ENCODE measurements around the gene TNRC18. TPM values are rescaled to one million over a fixed set of nuclear protein-coding genes. Genes with fewer than 3 reads are reported as not detected.
"Not testable (repeated sequence)": the region's sequence is repeated elsewhere in the genome, so short reads cannot be mapped to it uniquely, and the experiment has no call there.

TNRC18 gene
- total and polyA plus RNA-seq, 2 donors (not counting 1 experiment from before 2014, with no cell fraction given) = 17.8 to 75.0 TPM

DNA sequence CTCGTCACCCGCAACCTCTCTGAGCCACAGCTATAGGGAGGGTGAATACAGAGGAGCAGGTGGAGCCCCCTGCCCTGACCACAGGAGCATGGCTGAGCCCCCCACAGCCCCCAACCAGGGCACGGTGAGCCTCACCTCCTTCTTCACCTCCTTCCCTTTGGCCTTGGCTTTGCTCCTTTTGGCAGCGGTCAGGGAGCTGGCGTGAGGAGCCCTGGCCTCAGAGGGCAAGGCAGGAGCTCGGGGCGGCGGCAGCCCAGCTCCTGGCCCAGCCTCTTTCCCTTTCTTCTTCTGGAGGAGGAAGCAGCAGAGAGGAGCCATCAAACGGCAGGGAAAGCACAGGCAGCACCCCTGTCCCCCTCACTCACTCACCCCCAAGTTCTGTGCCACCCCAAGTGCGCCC lies 98.7 kb downstream of the TNRC18 start:
- no peak overlapping the region for H2AFZ ChIP-seq (ENCODE audit: insufficient read depth, low read depth, low read length, poor library complexity, severe bottlenecking)
- H3K27me3 ChIP-seq (replicated peaks in 1 of 4; ENCODE audit: control extremely low read depth in 1 of 4, control insufficient read depth in 3 of 4, insufficient read depth in 4 of 4, low read length in 3 of 4) = no peaks in the 10 kb centered on the region
- ChIA-PET POLR2A (interaction anchor here (0.6 kb wide), 1 partner anchor 799 kb away, joined by 3 read pairs; no protein-coding TSS in a partner anchor), CTCF (no interaction called here)
- TF ChIP-seq, protein P1, sequence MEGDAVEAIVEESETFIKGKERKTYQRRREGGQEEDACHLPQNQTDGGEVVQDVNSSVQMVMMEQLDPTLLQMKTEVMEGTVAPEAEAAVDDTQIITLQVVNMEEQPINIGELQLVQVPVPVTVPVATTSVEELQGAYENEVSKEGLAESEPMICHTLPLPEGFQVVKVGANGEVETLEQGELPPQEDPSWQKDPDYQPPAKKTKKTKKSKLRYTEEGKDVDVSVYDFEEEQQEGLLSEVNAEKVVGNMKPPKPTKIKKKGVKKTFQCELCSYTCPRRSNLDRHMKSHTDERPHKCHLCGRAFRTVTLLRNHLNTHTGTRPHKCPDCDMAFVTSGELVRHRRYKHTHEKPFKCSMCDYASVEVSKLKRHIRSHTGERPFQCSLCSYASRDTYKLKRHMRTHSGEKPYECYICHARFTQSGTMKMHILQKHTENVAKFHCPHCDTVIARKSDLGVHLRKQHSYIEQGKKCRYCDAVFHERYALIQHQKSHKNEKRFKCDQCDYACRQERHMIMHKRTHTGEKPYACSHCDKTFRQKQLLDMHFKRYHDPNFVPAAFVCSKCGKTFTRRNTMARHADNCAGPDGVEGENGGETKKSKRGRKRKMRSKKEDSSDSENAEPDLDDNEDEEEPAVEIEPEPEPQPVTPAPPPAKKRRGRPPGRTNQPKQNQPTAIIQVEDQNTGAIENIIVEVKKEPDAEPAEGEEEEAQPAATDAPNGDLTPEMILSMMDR (IDR thresholded peaks at IDR 0.05) = no peak
- no peak for TF ChIP-seq EZH2 (IDR thresholded peaks at IDR 0.05; ENCODE audit: borderline replicate concordance, insufficient read depth, low read depth, low read length, poor library complexity, severe bottlenecking)
- H3K27ac ChIP-seq (ENCODE audit: low read length in 2 of 2) = no peak overlapping the region
- Mint-ChIP-seq H3K9me3 (ENCODE audit: insufficient read depth) (no peaks in the 10 kb centered on the region), H3K27ac (no peak overlapping the region), H3K4me1 (peaks cover 4% of the 10 kb centered on the region), H3K27me3 (no peaks in the 10 kb centered on the region), H3K4me3 (no peak overlapping the region)
- no peak overlapping the region for H3K9ac ChIP-seq (ENCODE audit: low read length)
- peaks cover 0 to 13% (median 0%) of the 10 kb centered on the region in 3 donors for H3K9me3 ChIP-seq (ENCODE audit: control extremely low read depth in 1 of 3, control insufficient read depth in 2 of 3, insufficient read depth in 1 of 3, low read length in 2 of 3)
- H3K4me2 ChIP-seq (replicated peaks; ENCODE audit: low read depth, low read length, poor library complexity, severe bottlenecking) = no peak overlapping the region
- 100% methylated on average over 6 of the region's 10 CpGs for WGBS (ENCODE audit: insufficient coverage)
- H3K4me3 ChIP-seq (ENCODE audit: control extremely low read depth in 1 of 5, extremely low read depth in 1 of 5, insufficient read depth in 1 of 5, low read depth in 2 of 5, low read length in 4 of 5) = no peak overlapping the region
- DNase-seq = no peak
- intact Hi-C loops (cut with micrococcal nuclease) = no loop called here
- no peaks in the 10 kb centered on the region for H3K4me1 ChIP-seq (ENCODE audit: control insufficient read depth in 2 of 2, insufficient read depth in 2 of 2, low read length in 2 of 2)
- no peak for ATAC-seq (ENCODE audit: low read depth)
- no peaks in the 10 kb centered on the region for H3K79me2 ChIP-seq (ENCODE audit: control insufficient read depth, insufficient read depth, low read length)
- peaks cover 2% of the 10 kb centered on the region for H4K20me1 ChIP-seq (ENCODE audit: control insufficient read depth, insufficient read depth, low read length, poor library complexity, severe bottlenecking)
- H3K36me3 ChIP-seq (replicated peaks in 1 of 2; ENCODE audit: control extremely low read depth in 1 of 2, control insufficient read depth in 1 of 2, extremely low read depth in 1 of 2, insufficient read depth in 2 of 2, low read length in 1 of 2) = peaks cover 0 to 37% of the 10 kb centered on the region in 2 experiments

DNA sequence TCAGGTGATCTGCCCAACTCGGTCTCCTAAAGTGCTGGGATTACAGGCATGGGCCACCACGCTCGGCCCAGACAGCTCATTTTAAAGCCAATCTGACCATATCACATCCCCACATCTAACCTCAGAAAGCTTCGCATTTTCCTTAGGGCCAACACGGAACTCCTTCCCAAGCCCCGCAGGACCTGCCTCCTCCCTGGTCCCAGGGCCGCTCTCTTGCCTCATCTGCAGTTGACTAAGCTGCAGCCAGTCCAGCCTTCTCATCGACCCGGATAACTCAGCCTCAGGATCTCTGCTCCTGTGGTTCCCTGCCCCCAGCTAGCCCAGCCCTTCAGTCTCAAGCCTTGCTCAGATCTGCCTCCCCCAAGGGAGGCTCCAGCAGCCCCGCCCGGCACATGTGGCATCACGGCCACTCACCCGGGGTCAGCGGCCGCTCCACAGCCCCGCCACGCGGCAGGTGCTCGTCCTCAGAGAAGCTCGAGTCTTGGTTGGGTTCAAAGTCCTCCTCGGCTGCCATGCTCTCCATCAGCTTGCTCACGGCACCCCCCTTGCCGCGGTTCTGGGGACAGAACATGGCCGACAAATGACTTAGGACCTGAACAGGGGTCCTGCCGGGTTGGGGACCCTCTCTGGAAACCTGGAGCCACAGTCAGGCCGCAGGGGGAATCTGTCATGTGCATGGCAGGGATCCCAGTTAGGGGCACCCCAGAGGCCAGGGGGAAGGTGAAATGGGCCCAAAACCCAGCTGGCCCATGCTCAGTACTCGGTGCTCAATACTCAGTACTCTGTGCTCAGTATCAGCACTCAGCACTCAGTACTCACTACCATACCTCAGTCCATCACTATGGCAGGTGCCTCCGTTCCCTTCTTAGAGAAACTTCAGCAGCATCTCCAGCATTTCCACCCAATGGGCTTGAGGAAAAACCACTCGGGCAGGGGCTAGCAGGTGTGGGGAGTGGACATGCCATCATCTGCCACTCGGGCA lies 99.5 kb downstream of the TNRC18 start:
- intact Hi-C loops (cut with micrococcal nuclease); H3K4me3 ChIP-seq (ENCODE audit: control extremely low read depth in 1 of 5, extremely low read depth in 1 of 5, insufficient read depth in 1 of 5, low read depth in 2 of 5, low read length in 4 of 5); H4K20me1 ChIP-seq (ENCODE audit: control insufficient read depth, insufficient read depth, low read length, poor library complexity, severe bottlenecking); H3K4me2 ChIP-seq (replicated peaks; ENCODE audit: low read depth, low read length, poor library complexity, severe bottlenecking); H3K4me1 ChIP-seq (ENCODE audit: control insufficient read depth in 2 of 2, insufficient read depth in 2 of 2, low read length in 2 of 2); CTCF ChIA-PET; POLR2A ChIA-PET; H3K27ac ChIP-seq (ENCODE audit: low read length in 2 of 2); H2AFZ ChIP-seq (ENCODE audit: insufficient read depth, low read depth, low read length, poor library complexity, severe bottlenecking); H3K4me1 Mint-ChIP-seq; H3K27me3 ChIP-seq (replicated peaks in 1 of 4; ENCODE audit: control extremely low read depth in 1 of 4, control insufficient read depth in 3 of 4, insufficient read depth in 4 of 4, low read length in 3 of 4); H3K79me2 ChIP-seq (ENCODE audit: control insufficient read depth, insufficient read depth, low read length); DNase-seq; H3K27me3 Mint-ChIP-seq; H3K9me3 Mint-ChIP-seq (ENCODE audit: insufficient read depth); H3K4me3 Mint-ChIP-seq; H3K9ac ChIP-seq (ENCODE audit: low read length); ATAC-seq (ENCODE audit: low read depth): not testable (repeated sequence)
- peaks cover 0 to 21% (median 0%) of the 10 kb centered on the region in 3 donors for H3K9me3 ChIP-seq (ENCODE audit: control extremely low read depth in 1 of 3, control insufficient read depth in 2 of 3, insufficient read depth in 1 of 3, low read length in 2 of 3)
- WGBS (ENCODE audit: insufficient coverage) = 97% methylated on average over 27 of the region's 31 CpGs
- H3K36me3 ChIP-seq (replicated peaks in 1 of 2; ENCODE audit: control extremely low read depth in 1 of 2, control insufficient read depth in 1 of 2, extremely low read depth in 1 of 2, insufficient read depth in 2 of 2, low read length in 1 of 2) = peaks cover 0 to 42% of the 10 kb centered on the region in 2 experiments
- H3K27ac Mint-ChIP-seq = peak overlapping the region; percentile 26

Measured in B cell (primary cell).